ENCODE data around the gene SMAD5. TPM values are rescaled to one million over a fixed set of nuclear protein-coding genes. Genes with fewer than 3 reads are reported as not detected.
A peak's percentile ranks its signal among the peaks of the same experiment; 100 is the strongest.

Gene SMAD5
- total RNA-seq, 1 experiment from 2014 or later: 64.3 TPM

GRCh38 chr5:136153581-136154236 lies 21.1 kb downstream of the SMAD5 start:
- Histone ChIP-seq H4K20me1 (ENCODE audit: insufficient read depth) (peaks cover 23% of the 10 kb centered on the region; the same call in 1 of the 2 replicates), H3K9me2 (ENCODE audit: insufficient read depth) (no peaks in the 10 kb centered on the region), H3K27me3 (ENCODE audit: insufficient read depth, low read length) (no peaks in the 10 kb centered on the region), H3K9me3 (ENCODE audit: control insufficient read depth in 1 of 2, insufficient read depth in 1 of 2, low read depth in 1 of 2, low read length in 2 of 2) (no peaks in the 10 kb centered on the region), H3K27ac (ENCODE audit: low read depth, low read length) (no peak overlapping the region), H3K9ac (ENCODE audit: low read length) (no peak overlapping the region), H3K4me3 (replicated peaks in 1 of 2; ENCODE audit: low read depth in 1 of 2, low read length in 2 of 2) (no peak overlapping the region), H2AFZ (ENCODE audit: low read depth, low read length, poor library complexity, severe bottlenecking) (no peak overlapping the region), H3K36me3 (ENCODE audit: control insufficient read depth in 1 of 2, insufficient read depth in 2 of 2, low read length in 2 of 2) (peaks cover 11 to 13% of the 10 kb centered on the region in 2 experiments; a peak in 2 of 4 replicates), H3K79me2 (ENCODE audit: insufficient read depth, low read length) (peaks cover 97% of the 10 kb centered on the region), H3K4me1 (ENCODE audit: control insufficient read depth in 1 of 2, insufficient read depth in 2 of 2, low read length in 2 of 2) (no peaks in the 10 kb centered on the region), H3K4me2 (ENCODE audit: low read length) (no peak overlapping the region)
- ChIA-PET RAD21 (ENCODE audit: low non-redundant PET in 1 of 2, low total read pairs in 2 of 2, uncharacterized antibody in 2 of 2, unreplicated experiment in 2 of 2) (no interaction called here), POLR2A (no interaction called here), CTCF (no interaction called here)
- no peak for ATAC-seq
- BruUV-seq (replicated peaks): TSS peak; percentile 30
- TF ChIP-seq CBX3 (IDR thresholded peaks at IDR 0.05; ENCODE audit: low read depth) (no peak), FOSL1 (IDR thresholded peaks at IDR 0.05; ENCODE audit: low read depth) (no peak), EZH2 (IDR thresholded peaks at IDR 0.05) (no peak), SIN3A (IDR thresholded peaks at IDR 0.05; ENCODE audit: low read depth) (no peak), MAX (IDR thresholded peaks at IDR 0.05) (no peak), POLR2A (IDR thresholded peaks at IDR 0.05; ENCODE audit: borderline replicate concordance, extremely low read depth, insufficient read depth, insufficient read length) (no peak), CEBPB (IDR thresholded peaks at IDR 0.05; ENCODE audit: low read depth) (no peak), SP1 (IDR thresholded peaks at IDR 0.05; ENCODE audit: low read depth) (no peak), RAD21 (IDR thresholded peaks at IDR 0.05; ENCODE audit: low read depth) (no peak), POLR2AphosphoS5 (IDR thresholded peaks at IDR 0.05; ENCODE audit: low read depth, low read length) (no peak), ATF3 (IDR thresholded peaks at IDR 0.05) (no peak), ZBTB33 (IDR thresholded peaks at IDR 0.05; ENCODE audit: extremely low read depth, insufficient replicate concordance, low read length) (no peak), ZFX (IDR thresholded peaks at IDR 0.05) (no peak), TCF7L2 (IDR thresholded peaks at IDR 0.05; ENCODE audit: borderline replicate concordance, extremely low read depth, insufficient read depth, insufficient read length) (no peak), SRF (IDR thresholded peaks at IDR 0.05; ENCODE audit: low read depth) (no peak), YY1 (IDR thresholded peaks at IDR 0.05; ENCODE audit: extremely low read depth, insufficient replicate concordance, low read depth, low read length) (no peak), ELF1 (IDR thresholded peaks at IDR 0.05; ENCODE audit: borderline replicate concordance, low read depth) (no peak)
- TF ChIP-seq, protein P1, sequence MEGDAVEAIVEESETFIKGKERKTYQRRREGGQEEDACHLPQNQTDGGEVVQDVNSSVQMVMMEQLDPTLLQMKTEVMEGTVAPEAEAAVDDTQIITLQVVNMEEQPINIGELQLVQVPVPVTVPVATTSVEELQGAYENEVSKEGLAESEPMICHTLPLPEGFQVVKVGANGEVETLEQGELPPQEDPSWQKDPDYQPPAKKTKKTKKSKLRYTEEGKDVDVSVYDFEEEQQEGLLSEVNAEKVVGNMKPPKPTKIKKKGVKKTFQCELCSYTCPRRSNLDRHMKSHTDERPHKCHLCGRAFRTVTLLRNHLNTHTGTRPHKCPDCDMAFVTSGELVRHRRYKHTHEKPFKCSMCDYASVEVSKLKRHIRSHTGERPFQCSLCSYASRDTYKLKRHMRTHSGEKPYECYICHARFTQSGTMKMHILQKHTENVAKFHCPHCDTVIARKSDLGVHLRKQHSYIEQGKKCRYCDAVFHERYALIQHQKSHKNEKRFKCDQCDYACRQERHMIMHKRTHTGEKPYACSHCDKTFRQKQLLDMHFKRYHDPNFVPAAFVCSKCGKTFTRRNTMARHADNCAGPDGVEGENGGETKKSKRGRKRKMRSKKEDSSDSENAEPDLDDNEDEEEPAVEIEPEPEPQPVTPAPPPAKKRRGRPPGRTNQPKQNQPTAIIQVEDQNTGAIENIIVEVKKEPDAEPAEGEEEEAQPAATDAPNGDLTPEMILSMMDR (IDR thresholded peaks at IDR 0.05 in 2 of 3, conservative IDR thresholded peaks at IDR 0.05 in 1 of 3; ENCODE audit: borderline replicate concordance in 1 of 3, insufficient read depth in 1 of 3, low read depth in 2 of 3, low read length in 2 of 3): no peak
- intact Hi-C loops (cut with micrococcal nuclease): no loop called here
- DNase-seq (ENCODE audit: low read depth, low spot score): no peak
